Neuron (in vitro differentiated cells): ENCODE results near the gene PPIC.
"Not testable (repeated sequence)": the region's sequence is repeated elsewhere in the genome, so short reads cannot be mapped to it uniquely, and the experiment has no call there.

Experiments used
- H2AFZ ChIP-seq: one replicate; pipeline ENCODE4 v1.6.1; 2013; ENCODE audit warnings: low read depth, mild to moderate bottlenecking, inconsistent platforms, low read length, moderate library complexity
- H3K27me3 ChIP-seq: one replicate; pipeline ENCODE4 v1.6.1; 2013; ENCODE audit warnings: low read length; ENCODE audit not compliant: insufficient read depth
- H3K36me3 ChIP-seq: one replicate; pipeline ENCODE4 v1.6.1; 2013; ENCODE audit warnings: low read length; ENCODE audit not compliant: insufficient read depth
- H3K4me1 ChIP-seq: one replicate; pipeline ENCODE4 v1.6.1; 2013; ENCODE audit warnings: low read length; ENCODE audit not compliant: insufficient read depth
- H3K4me3 ChIP-seq: 2 replicates; pipeline ENCODE4 v1.5.1; 2013; ENCODE audit warnings: mild to moderate bottlenecking, low read length, moderate library complexity
- H3K9me3 ChIP-seq: one replicate; pipeline ENCODE4 v1.6.1; 2013; ENCODE audit warnings: low read length

Gene PPIC

DNA sequence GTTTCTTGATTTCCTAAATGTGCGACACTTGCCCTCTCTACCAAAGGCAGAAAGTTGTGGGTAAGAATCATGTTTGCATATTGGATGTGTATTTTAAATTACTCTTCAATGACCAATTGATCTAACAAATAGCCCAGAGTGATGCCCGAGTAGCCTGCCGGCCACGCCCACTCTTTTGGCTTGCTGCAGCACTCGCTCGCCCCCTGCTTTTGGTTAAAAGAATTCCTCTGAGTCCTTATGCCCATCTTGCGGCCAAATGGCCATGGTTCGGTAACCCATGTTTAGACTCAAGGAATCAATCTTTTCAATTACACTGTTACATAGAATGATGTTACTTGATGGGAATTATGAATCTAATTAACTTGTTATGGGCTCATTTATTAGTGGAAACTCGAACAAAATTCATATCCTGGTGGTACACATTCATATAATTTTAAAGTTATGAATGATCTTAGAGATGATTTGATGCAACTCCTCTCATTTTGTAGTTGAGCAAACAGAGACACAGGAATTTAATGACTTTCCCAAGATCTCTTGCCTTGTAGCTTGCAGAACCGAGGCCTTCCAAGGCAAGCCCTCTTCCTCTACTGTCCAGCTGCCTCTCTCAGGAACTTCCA is 36.5 kb downstream of the PPIC start:
- Histone ChIP-seq H3K27me3 (no peaks in the 10 kb centered on the region), H3K4me3 (no peak overlapping the region), H3K36me3 (no peaks in the 10 kb centered on the region), H3K9me3 (no peaks in the 10 kb centered on the region), H3K4me1 (no peaks in the 10 kb centered on the region), H2AFZ (no peak overlapping the region)

DNA sequence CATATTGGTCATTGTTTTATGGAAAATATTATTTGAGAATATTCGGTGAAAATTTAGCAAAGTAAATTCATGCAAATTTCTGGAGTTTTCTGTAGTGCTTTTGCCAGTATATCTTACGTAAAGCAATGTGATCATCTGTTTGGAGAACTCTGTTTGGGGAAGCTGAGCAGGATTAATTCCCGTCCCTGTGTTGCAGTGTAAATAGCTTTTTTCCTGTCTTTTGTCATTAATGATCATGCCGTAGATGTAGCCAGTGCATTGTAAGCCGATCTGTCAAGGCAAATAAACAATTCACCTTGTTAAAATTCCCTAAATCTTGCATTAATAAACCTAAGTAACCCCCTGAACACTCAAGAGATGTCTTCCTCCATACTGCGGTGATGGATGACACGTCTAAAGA is 39.2 kb downstream of the PPIC start:
- no peaks in the 10 kb centered on the region for H3K27me3 ChIP-seq
- no peaks in the 10 kb centered on the region for H3K36me3 ChIP-seq
- no peak overlapping the region for H3K4me3 ChIP-seq
- no peaks in the 10 kb centered on the region for H3K9me3 ChIP-seq
- no peak overlapping the region for H2AFZ ChIP-seq
- H3K4me1 ChIP-seq, result no peaks in the 10 kb centered on the region

DNA sequence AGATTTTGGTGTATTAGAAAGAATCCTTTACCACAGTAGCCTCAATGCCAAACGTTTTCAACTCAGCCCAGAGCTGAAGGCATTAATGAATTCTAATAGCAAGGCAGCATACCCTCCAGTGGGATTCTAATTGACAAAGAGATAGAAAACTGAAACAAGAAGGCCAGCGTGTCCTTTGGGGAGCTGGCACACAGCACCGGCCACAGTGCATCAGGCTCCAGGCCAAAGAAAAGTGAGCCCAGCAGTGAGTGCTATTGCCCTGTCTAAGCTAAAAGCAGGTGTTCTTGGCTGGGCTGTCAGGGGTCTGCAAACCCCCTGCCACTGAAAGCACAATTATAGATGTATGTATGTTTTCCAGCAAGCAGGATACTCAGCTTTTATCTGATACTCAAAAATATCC is 40.4 kb downstream of the PPIC start:
- H2AFZ ChIP-seq, result no peak overlapping the region
- no peaks in the 10 kb centered on the region for H3K27me3 ChIP-seq
- no peak overlapping the region for H3K4me3 ChIP-seq
- no peaks in the 10 kb centered on the region for H3K9me3 ChIP-seq
- H3K36me3 ChIP-seq, result no peaks in the 10 kb centered on the region
- H3K4me1 ChIP-seq, result no peaks in the 10 kb centered on the region

DNA sequence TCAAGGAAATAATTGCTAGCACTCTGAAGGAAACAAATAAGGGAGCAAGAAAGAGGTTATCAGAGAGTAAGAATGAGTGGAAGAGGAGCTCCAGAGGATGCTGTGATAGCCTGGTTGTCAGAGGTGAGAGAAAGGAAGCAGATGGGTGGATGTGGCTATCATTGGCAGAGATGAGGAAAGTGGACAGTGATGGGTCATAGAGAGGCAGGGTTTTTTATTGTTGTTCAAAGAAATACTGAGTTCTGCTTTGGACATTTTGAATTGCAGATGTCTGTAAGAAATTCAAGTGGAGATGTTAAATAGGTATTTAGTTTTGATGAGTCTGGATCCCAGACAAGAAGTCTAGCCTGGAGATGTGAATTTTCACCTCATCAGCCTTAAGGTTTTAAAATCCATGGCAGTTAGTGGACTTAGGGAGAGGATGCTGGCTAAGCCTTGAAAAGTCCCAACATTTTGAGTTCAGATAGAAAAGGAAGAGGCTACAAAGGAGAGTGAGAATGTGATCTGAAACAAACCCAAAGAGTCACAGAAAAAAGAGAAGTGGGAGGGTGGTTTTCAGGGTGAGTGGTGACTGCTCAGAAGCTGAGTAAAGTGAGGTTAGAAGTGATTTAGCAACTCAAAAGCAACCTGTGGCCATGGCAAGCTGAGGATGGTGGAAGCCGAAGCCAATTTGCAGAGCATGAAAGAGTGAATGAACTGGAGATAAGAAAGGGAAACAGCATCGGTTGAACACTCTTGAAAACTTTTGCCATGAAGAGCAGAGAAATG is 50.4 kb downstream of the PPIC start:
- Histone ChIP-seq H3K4me1 (no peaks in the 10 kb centered on the region), H3K27me3 (no peaks in the 10 kb centered on the region), H3K36me3 (no peaks in the 10 kb centered on the region), H2AFZ (no peak overlapping the region), H3K9me3 (no peaks in the 10 kb centered on the region), H3K4me3 (no peak overlapping the region)

DNA sequence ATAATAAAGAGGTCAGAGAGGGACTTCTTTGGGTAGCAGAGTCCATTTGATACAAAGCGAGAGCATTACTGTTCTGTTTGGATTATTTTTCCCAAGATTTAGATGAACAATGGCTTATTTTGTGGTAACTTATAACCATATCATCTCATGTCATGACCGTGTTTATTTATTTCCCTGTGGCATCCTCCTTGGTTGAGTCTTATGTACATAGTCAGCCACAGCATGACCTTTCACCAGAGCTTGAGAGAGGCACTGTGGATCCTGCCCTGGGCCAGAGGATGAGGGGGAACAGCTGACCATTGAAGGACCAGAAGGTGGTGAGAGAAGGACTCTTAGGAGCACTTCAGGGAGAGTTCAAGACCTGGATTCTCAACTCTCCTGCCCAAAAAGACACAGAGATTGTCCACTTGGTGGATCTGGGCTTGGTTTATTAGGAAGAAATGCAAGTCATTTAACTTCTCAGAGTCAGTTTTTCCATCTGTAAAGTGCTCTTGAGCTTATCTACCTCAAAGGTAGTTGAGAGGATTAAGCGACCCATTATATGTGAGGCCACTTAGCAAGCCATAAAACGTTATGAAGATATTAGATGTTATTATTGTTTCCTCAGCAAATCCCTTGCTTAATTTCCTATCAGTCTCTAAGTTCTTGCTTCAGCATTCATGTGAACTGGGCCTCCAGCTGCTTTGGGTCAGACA is 51.4 kb downstream of the PPIC start:
- Histone ChIP-seq H3K4me1 (no peaks in the 10 kb centered on the region), H3K27me3 (no peaks in the 10 kb centered on the region), H3K4me3 (no peak overlapping the region), H2AFZ (no peak overlapping the region), H3K36me3 (no peaks in the 10 kb centered on the region), H3K9me3 (no peaks in the 10 kb centered on the region)

DNA sequence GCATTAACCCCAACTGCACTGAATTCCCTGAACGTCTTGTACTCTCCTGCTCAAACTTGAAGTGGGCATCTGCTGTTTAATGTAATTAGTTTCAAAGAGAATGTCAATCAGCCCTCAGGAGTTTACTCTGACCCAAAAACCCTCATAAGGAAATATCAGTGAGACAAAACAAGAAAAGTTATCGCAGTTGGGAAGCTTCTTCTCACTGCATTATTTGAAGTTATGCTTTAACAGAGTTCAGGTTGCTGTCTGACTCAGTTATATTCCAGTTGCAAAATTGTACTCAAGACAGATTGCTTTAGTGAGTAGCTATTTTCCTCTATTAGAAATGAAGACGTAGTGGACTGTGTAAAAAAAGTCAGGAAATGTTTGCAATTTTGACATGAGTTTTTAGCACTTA is 52.1 kb downstream of the PPIC start:
- H3K4me3 ChIP-seq, result no peak overlapping the region
- H3K36me3 ChIP-seq, result no peaks in the 10 kb centered on the region
- H3K27me3 ChIP-seq, result no peaks in the 10 kb centered on the region
- H3K4me1 ChIP-seq, result no peaks in the 10 kb centered on the region
- H2AFZ ChIP-seq, result no peak overlapping the region
- no peaks in the 10 kb centered on the region for H3K9me3 ChIP-seq

DNA sequence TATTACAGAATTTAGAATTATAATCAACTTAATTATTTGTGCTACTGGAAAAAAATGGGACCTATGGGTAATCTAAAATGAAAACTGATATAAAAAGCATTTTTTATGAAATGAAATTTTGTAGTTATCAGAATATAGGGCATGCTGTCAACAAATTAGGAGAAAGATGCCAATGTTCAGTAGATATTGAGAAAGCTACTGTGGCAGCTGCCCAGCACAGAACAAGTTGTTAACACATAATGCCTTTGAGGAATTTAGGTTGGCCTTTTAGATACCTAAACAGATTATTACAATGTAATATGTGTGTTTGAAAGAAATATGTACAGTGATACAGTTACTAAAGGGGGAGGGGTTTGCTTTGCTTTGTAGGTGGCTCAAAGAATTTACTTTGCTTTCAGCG is 54.1 kb downstream of the PPIC start:
- Histone ChIP-seq H3K27me3 (no peaks in the 10 kb centered on the region), H2AFZ (no peak overlapping the region), H3K9me3 (no peaks in the 10 kb centered on the region), H3K4me3 (no peak overlapping the region), H3K36me3 (no peaks in the 10 kb centered on the region), H3K4me1 (no peaks in the 10 kb centered on the region)

DNA sequence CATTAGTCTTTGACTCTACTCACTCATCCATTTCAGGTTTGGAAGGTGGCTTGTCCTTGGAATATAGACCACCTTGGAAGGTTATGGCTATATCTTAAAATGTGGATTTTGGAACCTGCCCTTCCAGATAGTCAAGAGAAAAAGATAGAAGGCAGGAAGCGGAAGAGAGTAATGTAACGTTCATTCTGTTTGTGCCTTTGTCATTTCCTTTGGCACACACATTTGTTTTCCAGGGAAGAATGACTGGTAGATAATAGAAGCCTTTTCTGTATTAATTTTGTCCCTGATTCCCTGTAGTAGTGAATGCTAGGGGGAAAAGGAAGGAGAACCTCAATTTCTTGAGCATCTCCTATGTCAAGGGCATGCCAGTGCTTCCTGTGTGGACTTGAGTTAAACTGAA is 54.7 kb downstream of the PPIC start:
- no peak overlapping the region for H2AFZ ChIP-seq
- no peaks in the 10 kb centered on the region for H3K9me3 ChIP-seq
- H3K4me3 ChIP-seq, result no peak overlapping the region
- no peaks in the 10 kb centered on the region for H3K27me3 ChIP-seq
- H3K4me1 ChIP-seq, result no peaks in the 10 kb centered on the region
- no peaks in the 10 kb centered on the region for H3K36me3 ChIP-seq

DNA sequence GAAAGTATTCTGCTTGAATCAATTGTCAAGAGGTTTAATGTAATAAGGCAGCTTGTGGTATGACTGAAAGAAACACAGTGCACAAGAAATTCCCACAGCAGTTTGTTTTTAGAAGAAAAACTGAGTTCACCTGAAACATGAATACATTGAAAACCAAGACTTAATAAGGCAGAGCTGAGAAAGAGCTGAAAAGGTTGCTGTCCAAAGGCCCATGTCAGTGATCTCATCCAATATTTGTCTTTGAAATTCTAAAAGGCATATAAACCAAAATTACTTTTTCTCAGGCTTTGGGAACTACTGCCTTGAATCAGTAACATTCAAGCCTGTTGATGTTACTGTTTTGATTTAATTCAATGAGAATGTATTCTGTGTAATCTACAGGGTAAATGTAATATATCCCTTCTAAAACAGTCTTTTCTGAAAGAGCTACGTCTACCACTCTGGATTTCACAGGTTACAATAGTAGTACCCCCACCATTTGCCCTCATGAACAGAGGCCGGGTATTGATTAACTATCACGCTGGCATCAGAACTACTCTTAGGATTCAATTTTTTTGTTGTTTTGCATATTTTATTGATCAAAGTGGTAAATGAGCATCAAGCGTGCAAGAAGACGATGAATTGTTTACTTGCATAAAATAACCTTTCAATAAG is 57.8 kb downstream of the PPIC start:
- H2AFZ ChIP-seq, result no peak overlapping the region

DNA sequence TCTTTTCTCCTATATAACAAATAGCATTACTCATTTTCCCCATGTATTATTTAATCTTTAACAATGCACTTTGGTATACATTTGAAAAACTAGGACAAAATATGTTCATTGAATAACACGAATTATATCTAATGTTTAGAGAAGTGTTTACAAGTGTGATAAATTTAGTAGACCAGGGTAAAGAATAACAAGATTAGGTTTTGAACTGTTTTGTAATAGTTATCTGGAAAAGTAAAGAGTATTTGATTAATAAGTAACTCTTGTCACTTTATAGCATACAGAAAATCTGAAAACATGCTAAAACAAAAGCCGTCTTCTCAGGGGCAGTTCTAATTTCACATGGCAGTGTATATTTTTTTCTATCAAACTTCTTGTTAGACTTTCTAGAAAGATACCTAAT is 58.5 kb downstream of the PPIC start:
- Histone ChIP-seq H2AFZ (no peak overlapping the region), H3K4me3 (no peak overlapping the region), H3K4me1 (no peaks in the 10 kb centered on the region), H3K36me3 (no peaks in the 10 kb centered on the region), H3K9me3 (no peaks in the 10 kb centered on the region), H3K27me3 (no peaks in the 10 kb centered on the region)

More for the DNA sequence above, 57.8 kb downstream of the PPIC start:
- H3K27me3 ChIP-seq, result no peaks in the 10 kb centered on the region
- H3K9me3 ChIP-seq, result no peaks in the 10 kb centered on the region
- no peaks in the 10 kb centered on the region for H3K4me1 ChIP-seq
- no peak overlapping the region for H3K4me3 ChIP-seq
- H3K36me3 ChIP-seq, result no peaks in the 10 kb centered on the region

DNA sequence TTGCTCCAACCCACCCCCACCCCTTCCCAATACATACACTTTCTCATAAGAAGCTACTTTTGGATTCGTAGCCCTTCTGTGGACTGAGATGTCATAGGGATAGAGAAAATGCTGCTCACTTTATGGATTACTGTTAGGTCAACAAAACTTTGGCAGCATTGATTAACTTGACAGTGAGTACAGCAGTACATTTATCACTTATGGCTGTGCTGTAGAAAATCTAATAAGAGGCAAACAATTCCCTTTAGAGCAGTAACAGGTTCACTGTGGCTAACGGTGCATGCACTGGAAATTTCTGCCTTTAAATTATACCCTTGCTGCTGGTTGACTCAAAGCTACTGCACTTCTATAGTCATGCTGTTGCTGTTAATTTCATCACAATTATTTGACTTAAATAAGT is 59.2 kb downstream of the PPIC start:
- Histone ChIP-seq H2AFZ (no peak overlapping the region), H3K36me3 (no peaks in the 10 kb centered on the region), H3K27me3 (no peaks in the 10 kb centered on the region), H3K4me3 (no peak overlapping the region), H3K9me3 (peaks cover 3% of the 10 kb centered on the region), H3K4me1 (no peaks in the 10 kb centered on the region)

DNA sequence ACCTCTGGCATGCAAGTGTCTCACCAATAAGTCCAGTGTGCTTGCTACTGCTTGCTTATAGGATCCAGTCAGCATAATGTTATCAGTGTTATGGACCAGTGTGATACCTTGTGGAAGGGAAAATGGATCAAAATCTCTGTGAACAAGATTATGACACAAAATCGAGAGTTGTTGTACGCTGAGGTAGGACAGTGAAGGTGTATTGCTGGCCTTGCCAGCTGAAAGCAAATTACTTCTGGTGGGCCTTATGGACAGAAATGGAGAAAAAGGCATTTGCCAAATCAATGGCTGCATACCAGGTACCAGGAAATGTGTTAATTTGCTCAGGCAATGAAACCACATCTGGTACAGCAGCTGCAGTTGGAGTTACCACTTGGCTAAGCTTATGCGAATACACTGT is 62.3 kb downstream of the PPIC start:
- H3K9me3 ChIP-seq, H3K4me1 ChIP-seq, H3K36me3 ChIP-seq, H2AFZ ChIP-seq, H3K27me3 ChIP-seq, H3K4me3 ChIP-seq: not testable (repeated sequence)

DNA sequence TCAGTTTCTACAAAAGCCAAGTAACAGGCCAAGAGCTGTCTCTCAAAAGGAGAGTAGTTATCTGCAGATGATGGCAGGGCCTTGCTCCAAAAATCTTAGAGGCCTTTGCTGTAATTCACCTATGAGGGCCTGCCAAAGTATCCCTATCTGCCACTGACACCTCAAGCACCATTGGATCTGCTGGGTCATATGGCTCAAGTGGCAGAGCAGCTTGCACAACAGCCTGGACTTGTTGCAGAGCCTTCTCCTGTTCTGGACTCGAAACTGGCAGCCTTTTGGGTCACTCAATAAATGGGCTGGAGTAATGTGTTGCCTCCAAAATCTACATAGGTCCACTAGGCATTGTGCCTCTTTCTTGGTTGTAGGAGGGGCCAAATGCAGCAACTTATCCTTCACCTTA is 62.8 kb downstream of the PPIC start:
- H3K4me1 ChIP-seq, H3K4me3 ChIP-seq, H3K9me3 ChIP-seq, H3K36me3 ChIP-seq, H3K27me3 ChIP-seq, H2AFZ ChIP-seq: not testable (repeated sequence)
